ENCODE results near the gene RPA3.

Gene RPA3

GRCh38 chr7:7642081-7642480 lies 76.3 kb downstream of the RPA3 start:
- ChIA-PET POLR2A (interaction anchor here (1.8 kb wide), 1 partner anchor 329 kb away, joined by 7 read pairs; no protein-coding TSS in a partner anchor), CTCF (interaction anchor here (1.1 kb wide), 1 partner anchor 122 kb away, joined by 3 read pairs; no protein-coding TSS in a partner anchor)
- Histone ChIP-seq H3K4me1 (ENCODE audit: control insufficient read depth, insufficient read depth, low read length) (0 out of 2 replicates have a peak, but pooled peaks cover 3% of the 10 kb centered on the region), H3K4me3 (ENCODE audit: low read depth, low read length) (no peak overlapping the region), H3K27ac (ENCODE audit: extremely low read depth, low read depth, low read length) (no peak overlapping the region), H3K9me3 (ENCODE audit: control insufficient read depth, insufficient read depth, low read depth, low read length) (no peaks in the 10 kb centered on the region), H3K36me3 (ENCODE audit: control insufficient read depth in 2 of 2, insufficient read depth in 1 of 2, low read length in 2 of 2) (peaks cover 5 to 8% of the 10 kb centered on the region in 2 experiments; a peak in 2 of 3 replicates)
- TF ChIP-seq SP7 (tag by site-specific recombination; IDR thresholded peaks at IDR 0.05): no peak
- TF ChIP-seq ZXDB (tag by site-specific recombination; IDR thresholded peaks at IDR 0.05): 0 out of 2 replicates have a peak, but pooled peaks have one; percentile 36
- TF ChIP-seq ZNF404 (tag by site-specific recombination; IDR thresholded peaks at IDR 0.05): no peak
- TF ChIP-seq ZNF544 (tag by site-specific recombination; IDR thresholded peaks at IDR 0.05): no peak
- no peak for TF ChIP-seq ZEB2 (tag by site-specific recombination; IDR thresholded peaks at IDR 0.05)
- no peak for TF ChIP-seq ZNF596 (tag by site-specific recombination; IDR thresholded peaks at IDR 0.05)
- TF ChIP-seq, protein P1, sequence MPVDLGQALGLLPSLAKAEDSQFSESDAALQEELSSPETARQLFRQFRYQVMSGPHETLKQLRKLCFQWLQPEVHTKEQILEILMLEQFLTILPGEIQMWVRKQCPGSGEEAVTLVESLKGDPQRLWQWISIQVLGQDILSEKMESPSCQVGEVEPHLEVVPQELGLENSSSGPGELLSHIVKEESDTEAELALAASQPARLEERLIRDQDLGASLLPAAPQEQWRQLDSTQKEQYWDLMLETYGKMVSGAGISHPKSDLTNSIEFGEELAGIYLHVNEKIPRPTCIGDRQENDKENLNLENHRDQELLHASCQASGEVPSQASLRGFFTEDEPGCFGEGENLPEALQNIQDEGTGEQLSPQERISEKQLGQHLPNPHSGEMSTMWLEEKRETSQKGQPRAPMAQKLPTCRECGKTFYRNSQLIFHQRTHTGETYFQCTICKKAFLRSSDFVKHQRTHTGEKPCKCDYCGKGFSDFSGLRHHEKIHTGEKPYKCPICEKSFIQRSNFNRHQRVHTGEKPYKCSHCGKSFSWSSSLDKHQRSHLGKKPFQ (tag by site-specific recombination; IDR thresholded peaks at IDR 0.05): no peak
- TF ChIP-seq ZIC2 (tag by site-specific recombination; IDR thresholded peaks at IDR 0.05): no peak
- no peak for TF ChIP-seq ZNF148 (tag by site-specific recombination; IDR thresholded peaks at IDR 0.05; ENCODE audit: borderline replicate concordance)
- TF ChIP-seq, protein P2, sequence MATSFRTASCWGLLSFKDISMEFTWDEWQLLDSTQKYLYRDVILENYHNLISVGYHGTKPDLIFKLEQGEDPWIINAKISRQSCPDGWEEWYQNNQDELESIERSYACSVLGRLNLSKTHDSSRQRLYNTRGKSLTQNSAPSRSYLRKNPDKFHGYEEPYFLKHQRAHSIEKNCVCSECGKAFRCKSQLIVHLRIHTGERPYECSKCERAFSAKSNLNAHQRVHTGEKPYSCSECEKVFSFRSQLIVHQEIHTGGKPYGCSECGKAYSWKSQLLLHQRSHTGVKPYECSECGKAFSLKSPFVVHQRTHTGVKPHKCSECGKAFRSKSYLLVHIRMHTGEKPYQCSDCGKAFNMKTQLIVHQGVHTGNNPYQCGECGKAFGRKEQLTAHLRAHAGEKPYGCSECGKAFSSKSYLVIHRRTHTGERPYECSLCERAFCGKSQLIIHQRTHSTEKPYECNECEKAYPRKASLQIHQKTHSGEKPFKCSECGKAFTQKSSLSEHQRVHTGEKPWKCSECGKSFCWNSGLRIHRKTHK (tag by site-specific recombination; IDR thresholded peaks at IDR 0.05): no peak
- TF ChIP-seq OSR2 (tag by site-specific recombination; IDR thresholded peaks at IDR 0.05): peak; percentile 19; the same call in 1 of the 2 replicates
- no peak for TF ChIP-seq ZNF654 (tag by site-specific recombination; IDR thresholded peaks at IDR 0.05; ENCODE audit: low read depth)
- 0 out of 2 replicates have a peak, but pooled peaks have one; percentile 37 for TF ChIP-seq ZNF398 (tag by site-specific recombination; IDR thresholded peaks at IDR 0.05)
- TF ChIP-seq MYNN (tag by site-specific recombination; IDR thresholded peaks at IDR 0.05; ENCODE audit: borderline replicate concordance): no peak
- TF ChIP-seq TRIM28 (IDR thresholded peaks at IDR 0.05; ENCODE audit: borderline replicate concordance, low read length): no peak
- no peak for TF ChIP-seq ZNF791 (tag by site-specific recombination; IDR thresholded peaks at IDR 0.05)
- peak; percentile 88 for TF ChIP-seq ZNF362 (tag by site-specific recombination; IDR thresholded peaks at IDR 0.05)
- TF ChIP-seq, protein P3, sequence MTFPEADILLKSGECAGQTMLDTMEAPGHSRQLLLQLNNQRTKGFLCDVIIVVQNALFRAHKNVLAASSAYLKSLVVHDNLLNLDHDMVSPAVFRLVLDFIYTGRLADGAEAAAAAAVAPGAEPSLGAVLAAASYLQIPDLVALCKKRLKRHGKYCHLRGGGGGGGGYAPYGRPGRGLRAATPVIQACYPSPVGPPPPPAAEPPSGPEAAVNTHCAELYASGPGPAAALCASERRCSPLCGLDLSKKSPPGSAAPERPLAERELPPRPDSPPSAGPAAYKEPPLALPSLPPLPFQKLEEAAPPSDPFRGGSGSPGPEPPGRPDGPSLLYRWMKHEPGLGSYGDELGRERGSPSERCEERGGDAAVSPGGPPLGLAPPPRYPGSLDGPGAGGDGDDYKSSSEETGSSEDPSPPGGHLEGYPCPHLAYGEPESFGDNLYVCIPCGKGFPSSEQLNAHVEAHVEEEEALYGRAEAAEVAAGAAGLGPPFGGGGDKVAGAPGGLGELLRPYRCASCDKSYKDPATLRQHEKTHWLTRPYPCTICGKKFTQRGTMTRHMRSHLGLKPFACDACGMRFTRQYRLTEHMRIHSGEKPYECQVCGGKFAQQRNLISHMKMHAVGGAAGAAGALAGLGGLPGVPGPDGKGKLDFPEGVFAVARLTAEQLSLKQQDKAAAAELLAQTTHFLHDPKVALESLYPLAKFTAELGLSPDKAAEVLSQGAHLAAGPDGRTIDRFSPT (tag by site-specific recombination; IDR thresholded peaks at IDR 0.05): no peak
- no peak for TF ChIP-seq KLF10 (tag by site-specific recombination; IDR thresholded peaks at IDR 0.05)
- TF ChIP-seq ZNF2 (tag by site-specific recombination; IDR thresholded peaks at IDR 0.05): no peak
- no peak for TF ChIP-seq ZNF223 (tag by site-specific recombination; IDR thresholded peaks at IDR 0.05)
- TF ChIP-seq KLF8 (tag by site-specific recombination; IDR thresholded peaks at IDR 0.05): 0 out of 2 replicates have a peak, but pooled peaks have one; percentile 18
- TF ChIP-seq, protein P4, sequence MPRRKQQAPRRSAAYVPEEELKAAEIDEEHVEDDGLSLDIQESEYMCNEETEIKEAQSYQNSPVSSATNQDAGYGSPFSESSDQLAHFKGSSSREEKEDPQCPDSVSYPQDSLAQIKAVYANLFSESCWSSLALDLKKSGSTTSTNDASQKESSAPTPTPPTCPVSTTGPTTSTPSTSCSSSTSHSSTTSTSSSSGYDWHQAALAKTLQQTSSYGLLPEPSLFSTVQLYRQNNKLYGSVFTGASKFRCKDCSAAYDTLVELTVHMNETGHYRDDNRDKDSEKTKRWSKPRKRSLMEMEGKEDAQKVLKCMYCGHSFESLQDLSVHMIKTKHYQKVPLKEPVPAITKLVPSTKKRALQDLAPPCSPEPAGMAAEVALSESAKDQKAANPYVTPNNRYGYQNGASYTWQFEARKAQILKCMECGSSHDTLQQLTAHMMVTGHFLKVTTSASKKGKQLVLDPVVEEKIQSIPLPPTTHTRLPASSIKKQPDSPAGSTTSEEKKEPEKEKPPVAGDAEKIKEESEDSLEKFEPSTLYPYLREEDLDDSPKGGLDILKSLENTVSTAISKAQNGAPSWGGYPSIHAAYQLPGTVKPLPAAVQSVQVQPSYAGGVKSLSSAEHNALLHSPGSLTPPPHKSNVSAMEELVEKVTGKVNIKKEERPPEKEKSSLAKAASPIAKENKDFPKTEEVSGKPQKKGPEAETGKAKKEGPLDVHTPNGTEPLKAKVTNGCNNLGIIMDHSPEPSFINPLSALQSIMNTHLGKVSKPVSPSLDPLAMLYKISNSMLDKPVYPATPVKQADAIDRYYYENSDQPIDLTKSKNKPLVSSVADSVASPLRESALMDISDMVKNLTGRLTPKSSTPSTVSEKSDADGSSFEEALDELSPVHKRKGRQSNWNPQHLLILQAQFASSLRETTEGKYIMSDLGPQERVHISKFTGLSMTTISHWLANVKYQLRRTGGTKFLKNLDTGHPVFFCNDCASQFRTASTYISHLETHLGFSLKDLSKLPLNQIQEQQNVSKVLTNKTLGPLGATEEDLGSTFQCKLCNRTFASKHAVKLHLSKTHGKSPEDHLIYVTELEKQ (tag by site-specific recombination; IDR thresholded peaks at IDR 0.05; ENCODE audit: borderline replicate concordance): no peak
- TF ChIP-seq ZNF571 (tag by site-specific recombination; IDR thresholded peaks at IDR 0.05): no peak

All from HEK293 (cell line).